Measurements from ENCODE around the gene RAB3D. TPM values are rescaled to one million over a fixed set of nuclear protein-coding genes. Genes with fewer than 3 reads are reported as not detected.
"Not testable (repeated sequence)": the region's sequence is repeated elsewhere in the genome, so short reads cannot be mapped to it uniquely, and the experiment has no call there.

RAB3D gene
- 9.4 TPM for total RNA-seq
- long read RNA-seq, full-length matches to known transcripts: 3 of 8 reads
- long read RNA-seq, partial matches to known transcripts: 0 of 8 reads
- long read RNA-seq, other reads (novel, unspliced or antisense): 5 of 8 reads

DNA sequence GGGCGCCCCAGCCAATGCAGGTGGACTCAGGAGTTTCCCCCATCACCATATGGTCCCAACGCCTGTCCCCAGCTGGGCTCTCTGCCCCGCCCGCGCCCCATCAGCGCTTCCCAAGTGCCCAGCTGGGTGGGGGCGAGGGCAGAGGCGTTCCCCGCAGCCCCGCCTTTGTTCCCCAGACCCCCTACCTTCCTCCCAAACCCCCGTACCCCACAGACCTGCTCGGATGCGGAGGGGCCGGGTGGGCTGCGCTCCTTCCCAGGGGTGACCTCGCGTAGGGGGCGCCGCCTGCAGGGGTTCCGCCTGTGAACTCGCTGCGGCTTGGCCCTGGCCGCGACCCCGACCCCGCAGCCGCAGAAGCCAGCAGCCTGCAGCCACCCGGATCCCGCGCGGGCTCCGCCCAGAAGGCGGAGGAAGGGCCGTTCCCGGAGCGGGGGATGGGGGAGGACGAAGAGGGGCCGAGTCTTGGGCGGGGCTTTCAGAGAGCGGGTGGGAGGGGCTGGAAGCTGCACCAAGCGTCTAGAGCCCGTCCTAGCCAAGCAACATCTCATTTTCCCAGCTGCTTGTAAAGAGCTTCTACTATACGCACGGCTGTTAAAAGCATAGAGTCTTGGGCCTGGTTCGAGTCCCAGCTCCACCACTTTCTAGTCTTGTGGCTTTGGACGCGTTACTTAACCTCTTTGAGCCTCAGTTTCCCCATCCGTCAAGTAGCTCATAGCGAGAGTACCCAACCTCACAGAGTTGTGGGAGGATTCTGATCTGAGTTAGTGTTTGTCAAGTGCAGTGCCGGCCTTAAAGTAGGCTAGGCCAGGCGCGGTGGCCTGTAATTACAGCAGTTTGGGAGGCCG is at the start of gene RAB3D:
TSS of gene RAB3D (minus strand) at position 404 of the 845 bp plus-strand sequence. CDS start 2,258 bp downstream, outside the sequence.
- intact Hi-C loops (cut with DNase I): no loop called here
- DNase-seq (ENCODE audit: missing footprints) (peak; percentile 97), ATAC-seq (peak; percentile 97)

DNA sequence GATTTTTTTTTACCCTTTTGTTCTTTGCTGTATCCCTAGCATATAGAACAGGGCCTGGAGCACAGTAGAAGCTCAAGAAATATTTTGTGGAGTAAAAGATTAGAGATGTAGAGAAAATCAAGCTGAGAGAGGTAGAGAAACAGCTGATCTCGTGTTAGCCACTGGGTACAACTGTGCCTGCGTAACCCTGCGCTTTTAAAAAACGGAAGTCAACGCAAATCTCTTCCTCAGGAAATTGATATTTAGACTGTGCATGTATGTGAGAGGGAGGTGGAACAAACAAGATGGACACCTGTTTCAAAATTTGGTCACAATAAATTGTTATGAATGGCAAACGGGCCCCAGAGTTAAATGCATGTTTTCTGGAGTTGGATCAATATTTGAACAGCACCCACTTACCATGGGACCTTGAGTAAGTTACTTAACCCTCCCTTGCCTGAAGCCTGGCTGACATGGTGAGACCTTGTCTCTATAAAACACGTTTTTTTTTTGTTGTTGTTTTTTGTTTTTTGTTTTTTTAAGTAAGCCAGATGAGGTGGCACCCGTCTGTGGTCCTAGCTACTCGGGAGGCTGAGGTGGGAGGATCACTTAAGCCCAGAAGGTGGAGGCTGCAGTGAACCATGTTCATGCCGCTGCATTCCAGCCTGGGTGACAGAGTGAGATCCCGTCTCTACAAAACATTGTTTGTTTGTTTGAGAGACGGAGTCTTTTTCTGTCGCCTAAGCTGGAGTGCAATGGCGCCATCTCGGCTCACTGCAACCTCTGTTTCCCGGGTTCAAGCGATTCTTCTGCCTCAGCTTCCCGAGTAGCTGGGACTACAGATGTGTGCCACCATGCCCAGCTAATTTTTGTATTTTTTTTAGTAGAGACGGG is 47.9 kb upstream of the RAB3D start:
- DNase-seq (ENCODE audit: missing footprints): no peak
- intact Hi-C loops (cut with DNase I): no loop called here
- no peak for ATAC-seq

- ATAC-seq (no peak), DNase-seq (ENCODE audit: missing footprints) (no peak)
- intact Hi-C loops (cut with DNase I): loop anchor here (5.0 kb wide), 2 partner anchors 92 to 98 kb away; partner anchors contain the start of gene ELAVL3
Measured at GRCh38 chr19:11384778-11385129, 45.3 kb upstream of the RAB3D start.

DNA sequence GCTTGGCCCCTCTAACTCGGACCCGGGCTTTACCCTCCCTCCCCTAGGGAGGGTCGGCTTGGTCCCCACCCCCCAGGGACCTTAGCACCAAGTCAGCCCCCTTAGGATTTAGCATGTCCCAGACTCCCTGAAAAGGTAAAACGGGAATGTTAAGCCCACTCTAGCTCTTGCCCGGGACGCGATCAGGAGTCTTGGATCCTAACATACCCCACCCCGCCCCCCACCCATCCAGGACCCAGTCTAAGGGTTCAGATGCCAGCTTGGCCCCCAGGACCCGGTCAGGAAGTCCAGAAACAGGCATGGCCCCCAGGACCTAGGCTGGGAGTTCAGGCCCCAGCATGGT is 44.2 kb upstream of the RAB3D start:
- ATAC-seq (no peak), DNase-seq (ENCODE audit: missing footprints) (no peak)
- intact Hi-C loops (cut with DNase I): loop anchor here (5.0 kb wide), 2 partner anchors 91 to 99 kb away; partner anchors contain the start of gene ELAVL3

DNA sequence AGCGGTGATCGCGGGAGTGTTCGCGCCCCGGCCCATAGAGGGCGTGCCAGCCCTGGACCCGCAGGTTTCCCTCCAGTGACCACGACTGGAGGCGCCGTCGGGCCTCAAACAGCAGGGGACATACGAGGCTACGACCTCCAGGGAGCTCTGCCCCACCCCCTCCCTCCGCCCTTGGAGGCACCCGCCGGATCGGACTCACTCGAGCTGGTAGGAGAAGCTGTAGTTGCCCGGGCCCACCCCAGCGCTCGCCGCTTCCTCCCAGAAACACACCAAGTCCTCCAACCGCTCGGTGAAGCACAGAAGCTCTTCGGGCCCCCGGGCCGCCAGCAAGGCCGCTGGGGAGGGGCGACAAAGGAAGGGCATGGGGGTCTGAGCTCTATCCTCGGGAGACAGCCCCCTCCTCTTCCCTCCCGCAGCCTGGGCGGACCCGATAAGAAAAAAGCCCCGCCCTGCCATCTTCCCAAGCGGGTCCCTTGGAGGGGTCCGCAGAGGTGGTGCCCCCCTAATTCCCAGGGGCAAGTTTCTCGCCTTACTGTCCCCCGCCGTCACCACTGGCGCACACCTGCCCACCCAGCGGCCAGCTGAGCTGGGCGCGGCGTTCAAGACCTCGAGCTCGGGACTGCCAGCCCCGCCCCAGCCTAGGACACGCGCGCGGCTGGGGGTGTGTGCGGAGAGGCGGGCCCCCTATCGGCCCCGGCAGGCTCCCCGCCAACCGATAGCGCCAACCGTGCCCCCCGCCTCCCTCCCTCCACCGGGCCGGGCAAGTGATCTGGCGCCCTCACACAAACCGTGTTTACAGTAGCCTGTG is 43.6 kb upstream of the RAB3D start:
- intact Hi-C loops (cut with DNase I): loop anchor here (5.0 kb wide), 2 partner anchors 91 to 99 kb away; partner anchors contain the start of gene ELAVL3
- no peak for ATAC-seq
- peak; percentile 89 for DNase-seq (ENCODE audit: missing footprints)

DNA sequence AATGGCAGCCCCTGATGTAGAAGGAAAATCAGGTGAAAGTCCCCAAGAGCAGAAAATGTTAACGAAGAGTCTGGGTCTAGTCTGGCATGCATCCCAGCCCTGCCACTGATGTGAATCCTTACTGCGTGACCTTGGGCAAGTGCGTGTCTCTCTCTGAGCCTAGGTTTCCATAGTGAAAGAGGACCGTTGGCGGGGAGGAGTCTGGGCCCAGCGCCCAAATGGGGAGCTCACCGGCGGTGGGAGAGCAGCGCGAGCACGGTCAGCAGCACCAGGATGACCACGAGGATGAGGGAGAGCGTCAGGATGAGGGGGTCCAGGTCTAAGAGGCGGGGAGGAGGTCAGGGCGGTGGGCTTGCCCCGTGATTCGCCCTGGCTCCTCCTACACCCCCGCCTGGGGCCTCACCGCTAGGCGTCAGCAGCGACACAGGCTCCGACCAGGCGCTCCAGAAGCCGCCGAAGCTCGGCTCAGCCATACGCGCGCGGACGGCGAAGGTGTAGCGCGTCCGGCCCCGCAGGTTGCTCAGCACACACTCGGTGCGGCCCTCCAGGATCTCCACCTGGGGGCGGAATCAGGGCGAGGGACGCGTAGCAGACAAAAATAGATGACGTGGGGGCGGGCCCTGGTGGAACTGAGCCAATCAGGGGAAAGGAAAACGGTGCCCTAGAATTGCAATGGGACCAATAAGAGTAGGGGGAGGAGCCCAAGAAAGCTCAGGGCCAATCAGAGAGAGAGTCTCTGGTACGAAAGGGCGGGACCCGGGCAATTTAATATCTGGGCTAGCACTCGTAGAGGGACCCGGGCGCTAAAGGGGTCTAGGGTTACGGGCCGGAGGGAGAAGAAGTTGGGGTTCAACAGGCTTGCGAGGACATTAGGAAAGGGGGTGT is 41.4 kb upstream of the RAB3D start:
- peak; percentile 95 for DNase-seq (ENCODE audit: missing footprints)
- peak; percentile 88 for ATAC-seq
- intact Hi-C loops (cut with DNase I): loop anchor here (2.0 to 5.0 kb wide), 3 partner anchors 89 to 242 kb away; partner anchors contain the start of gene ELAVL3

- intact Hi-C loops (cut with DNase I): loop anchor here (2.0 to 5.0 kb wide), 4 partner anchors 67 to 241 kb away; partner anchors contain the start of gene ELAVL3
- ATAC-seq (no peak), DNase-seq (ENCODE audit: missing footprints) (no peak)
Measured at GRCh38 chr19:11379857-11380350, 40.4 kb upstream of the RAB3D start.

GRCh38 chr19:11379269-11379845 is 39.9 kb upstream of the RAB3D start:
- DNase-seq (ENCODE audit: missing footprints); ATAC-seq: not testable (repeated sequence)
- intact Hi-C loops (cut with DNase I): loop anchor here (5.0 kb wide), 1 partner anchor 68 kb away; no protein-coding TSS in a partner anchor

- DNase-seq (ENCODE audit: missing footprints) (no peak), ATAC-seq (no peak)
- intact Hi-C loops (cut with DNase I): loop anchor here (5.0 kb wide), 1 partner anchor 69 kb away; no protein-coding TSS in a partner anchor
Measured at GRCh38 chr19:11378319-11379189, 39.1 kb upstream of the RAB3D start.

- ATAC-seq (no peak), DNase-seq (ENCODE audit: missing footprints) (no peak)
- intact Hi-C loops (cut with DNase I): loop anchor here (5.0 kb wide), 1 partner anchor 70 kb away; no protein-coding TSS in a partner anchor
Measured at GRCh38 chr19:11377756-11378155, 38.3 kb upstream of the RAB3D start.

GRCh38 chr19:11377237-11377636 is 37.8 kb upstream of the RAB3D start:
- no peak for ATAC-seq
- intact Hi-C loops (cut with DNase I): loop anchor here (5.0 kb wide), 1 partner anchor 70 kb away; no protein-coding TSS in a partner anchor
- no peak for DNase-seq (ENCODE audit: missing footprints)

DNA sequence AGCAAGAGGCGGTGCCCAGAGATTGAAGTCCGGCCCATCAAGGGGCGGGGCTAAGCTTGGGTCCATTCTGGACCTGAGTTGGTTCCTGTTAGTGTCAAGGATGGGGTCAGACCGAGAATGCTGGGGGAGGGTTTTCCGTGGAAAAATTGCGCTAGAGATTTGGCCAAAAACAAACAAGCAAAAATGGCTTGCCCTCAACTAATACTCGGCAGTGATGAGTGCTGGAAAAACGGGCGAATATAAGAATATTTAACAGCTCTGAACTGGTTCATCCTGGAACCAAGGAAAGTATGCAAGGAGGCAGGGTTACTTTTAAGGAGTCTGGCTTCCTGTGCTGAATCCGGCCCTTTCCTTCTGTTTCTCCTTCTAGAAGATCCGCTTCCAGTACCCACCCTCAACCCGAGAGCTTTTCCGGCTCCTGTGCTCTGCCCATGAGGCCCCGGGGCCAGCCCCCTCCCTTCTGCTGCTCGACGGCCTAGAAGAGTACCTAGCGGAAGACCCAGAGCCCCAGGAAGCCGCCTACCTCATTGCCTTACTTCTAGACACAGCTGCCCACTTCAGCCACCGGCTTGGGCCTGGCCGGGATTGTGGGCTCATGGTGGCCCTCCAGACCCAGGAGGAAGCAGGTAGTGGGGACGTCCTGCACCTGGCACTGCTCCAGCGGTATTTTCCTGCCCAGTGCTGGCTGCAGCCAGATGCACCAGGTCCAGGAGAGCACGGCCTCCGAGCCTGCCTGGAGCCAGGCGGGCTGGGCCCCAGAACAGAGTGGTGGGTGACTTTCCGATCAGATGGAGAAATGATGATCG is 35.9 kb upstream of the RAB3D start:
- intact Hi-C loops (cut with DNase I): loop anchor here (2.0 to 5.0 kb wide), 3 partner anchors 29 to 72 kb away; partner anchors contain the start of genes CCDC159, ODAD3, PRKCSH and TMEM205
- no peak for ATAC-seq
- DNase-seq (ENCODE audit: missing footprints): no peak

- intact Hi-C loops (cut with DNase I): loop anchor here (2.0 to 5.0 kb wide), 4 partner anchors 28 to 128 kb away; partner anchors contain the start of genes CCDC159, ODAD3, PRKCSH and TMEM205
- DNase-seq (ENCODE audit: missing footprints) (peak; percentile 99), ATAC-seq (peak; percentile 97)
Measured at GRCh38 chr19:11374433-11375142, 35.1 kb upstream of the RAB3D start, which contains the start of gene SWSAP1. TSS of gene SWSAP1 (plus strand) at chr19:11374666. CDS start at chr19:11374681, 15 bp downstream.

DNA sequence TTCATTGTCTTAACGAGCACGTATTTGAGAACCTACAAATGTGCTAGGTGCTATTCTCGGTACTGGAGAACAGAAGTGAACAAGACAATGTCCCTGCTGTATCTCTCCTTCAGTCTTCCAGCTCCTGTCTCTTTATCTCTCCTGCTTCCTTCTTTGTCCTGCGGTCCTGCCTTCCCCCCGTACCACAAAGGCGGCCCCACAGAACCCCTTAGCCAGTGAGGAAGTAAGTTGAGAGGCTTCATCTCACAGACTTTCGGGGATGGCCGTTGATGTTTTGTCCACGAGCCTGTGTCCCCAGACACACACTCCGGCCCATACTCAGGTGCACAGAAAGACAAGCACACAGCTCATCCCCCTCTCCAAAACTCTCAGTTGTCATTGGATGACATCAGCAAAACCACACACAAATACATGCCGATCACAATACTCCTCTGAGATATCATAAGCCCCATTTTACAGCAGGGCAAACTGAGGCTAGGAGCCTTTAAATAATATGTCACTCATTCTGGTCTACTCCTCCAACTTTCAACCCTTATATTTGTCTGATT is 34.5 kb upstream of the RAB3D start:
- intact Hi-C loops (cut with DNase I): loop anchor here (2.0 to 5.0 kb wide), 3 partner anchors 27 to 128 kb away; partner anchors contain the start of genes CCDC159, ODAD3, PRKCSH and TMEM205

More for the DNA sequence above, 34.5 kb upstream of the RAB3D start:
- DNase-seq (ENCODE audit: missing footprints) (no peak), ATAC-seq (no peak)

Measured in Right ventricle myocardium inferior (tissue), 1 donor.